CD14-positive monocyte (primary cell): ENCODE data around the gene TRIAP1. TPM values are rescaled to one million over a fixed set of nuclear protein-coding genes. Genes with fewer than 3 reads are reported as not detected.

ENCODE experiments used
- DNase-seq, 3 donors: peaks; one replicate each; pipeline ENCODE4 v3.0.0-alpha.2; 2011 to 2022
- H2AFZ ChIP-seq: 2 replicates; pipeline ENCODE4 v1.6.0; 2012; ENCODE audit warnings: mild to moderate bottlenecking, low read depth, low read length, inconsistent platforms; ENCODE audit not compliant: insufficient read depth, poor library complexity, severe bottlenecking
- H3K27ac ChIP-seq, 2 donors: 1 replicate in 1 of 2; 2 replicates in 1 of 2; pipeline ENCODE4 v1.5.1; 2012 to 2013; ENCODE audit warnings: low read length in 2 of 2, control low read depth in 1 of 2, inconsistent platforms in 1 of 2, low read depth in 1 of 2, mild to moderate bottlenecking in 1 of 2
- H3K27me3 ChIP-seq, 2 donors: one replicate each; pipeline versions ENCODE4 v1.6.0 to v1.6.1; 2011 to 2013; ENCODE audit warnings: low read length in 2 of 2; ENCODE audit not compliant: control insufficient read depth in 2 of 2, insufficient read depth in 2 of 2
- H3K36me3 ChIP-seq, 2 donors: replicated peaks in 1 of 2; 1 replicate in 1 of 2; 2 replicates in 1 of 2; pipeline versions ENCODE4 v1.5.1 to v1.6.1; 2012 to 2013; ENCODE audit warnings: low read length in 2 of 2, control low read depth in 1 of 2, inconsistent platforms in 1 of 2, mild to moderate bottlenecking in 1 of 2; ENCODE audit not compliant: insufficient read depth in 2 of 2, control insufficient read depth in 1 of 2
- H3K4me1 ChIP-seq, 2 donors: 1 replicate in 1 of 2; 2 replicates in 1 of 2; pipeline versions ENCODE4 v1.5.1 to v1.6.1; 2012 to 2013; ENCODE audit warnings: low read length in 2 of 2, control low read depth in 1 of 2, inconsistent platforms in 1 of 2, mild to moderate bottlenecking in 1 of 2, moderate library complexity in 1 of 2; ENCODE audit not compliant: insufficient read depth in 2 of 2, control insufficient read depth in 1 of 2
- H3K4me2 ChIP-seq: replicated peaks from 2 replicates; pipeline ENCODE3; 2012; ENCODE audit warnings: low read length, moderate library complexity, mild to moderate bottlenecking; ENCODE audit not compliant: poor library complexity, severe bottlenecking; ENCODE audit errors: extremely low read depth
- H3K4me3 ChIP-seq, 3 experiments: fragments of 200-600 bp in 1 of 3; sonication (generic) in 1 of 3; replicated peaks in 1 of 3; 1 replicate in 2 of 3; 2 replicates in 1 of 3; pipeline ENCODE4 v1.5.1; 2011 to 2013; ENCODE audit warnings: low read length in 3 of 3, mild to moderate bottlenecking in 3 of 3, control low read depth in 2 of 3, low read depth in 2 of 3, inconsistent platforms in 1 of 3, moderate library complexity in 1 of 3
- H3K79me2 ChIP-seq: 2 replicates; pipeline ENCODE4 v1.6.0; 2012; ENCODE audit warnings: mild to moderate bottlenecking, control low read depth, inconsistent platforms, low read length, moderate library complexity; ENCODE audit not compliant: insufficient read depth
- H3K9ac ChIP-seq: 2 replicates; pipeline ENCODE4 v1.6.0; 2017; ENCODE audit warnings: low read length, mild to moderate bottlenecking; ENCODE audit not compliant: insufficient read depth, poor library complexity, severe bottlenecking
- H3K9me3 ChIP-seq, 2 donors: replicated peaks in 1 of 2; 1 replicate in 1 of 2; 2 replicates in 1 of 2; pipeline versions ENCODE4 v1.5.1 to v1.6.1; 2012 to 2013; ENCODE audit warnings: low read length in 2 of 2, control low read depth in 1 of 2; ENCODE audit not compliant: control insufficient read depth in 1 of 2, insufficient read depth in 1 of 2
- H4K20me1 ChIP-seq: 2 replicates; pipeline ENCODE4 v1.6.0; 2012; ENCODE audit warnings: mild to moderate bottlenecking, low read length, control low read depth, moderate library complexity; ENCODE audit not compliant: insufficient read depth
- H3K27ac Mint-ChIP-seq, 7 donors: one replicate each; pipeline ENCODE4 v1.8.0; 2020; ENCODE audit warnings: mild to moderate bottlenecking in 7 of 7, mixed read lengths in 7 of 7, moderate library complexity in 6 of 7, inconsistent platforms in 2 of 7
- H3K27me3 Mint-ChIP-seq, 3 donors: one replicate each; pipeline ENCODE4 v1.8.0; 2021 to 2022; ENCODE audit warnings: low read depth in 3 of 3, mild to moderate bottlenecking in 3 of 3, mixed read lengths in 3 of 3, moderate library complexity in 3 of 3, inconsistent platforms in 1 of 3
- H3K36me3 Mint-ChIP-seq, 2 donors: one replicate each; pipeline ENCODE4 v1.8.0; 2020; ENCODE audit warnings: mixed read lengths in 2 of 2, inconsistent platforms in 1 of 2, mild to moderate bottlenecking in 1 of 2
- H3K4me1 Mint-ChIP-seq: one replicate; pipeline ENCODE4 v1.8.0; 2020; ENCODE audit warnings: mild to moderate bottlenecking, mixed read lengths
- H3K4me3 Mint-ChIP-seq, 2 donors: one replicate each; pipeline ENCODE4 v1.8.0; 2020; ENCODE audit warnings: mild to moderate bottlenecking in 2 of 2, mixed read lengths in 2 of 2, moderate library complexity in 1 of 2
- H3K9me3 Mint-ChIP-seq, 7 donors: one replicate each; pipeline ENCODE4 v1.8.0; 2020 to 2022; ENCODE audit warnings: mixed read lengths in 7 of 7, mild to moderate bottlenecking in 6 of 7, moderate library complexity in 6 of 7, inconsistent platforms in 2 of 7
- CTCF ChIP-seq: fragments of 200-600 bp; IDR thresholded peaks from one replicate; pipeline ENCODE4 v1.8.0; 2022; ENCODE audit warnings: antibody characterized with exemption, mild to moderate bottlenecking
- WGBS: methylation state at CpG from one replicate; pipeline ENCODE4 v1.1.5; 2013; ENCODE audit warnings: missing lambda C conversion rate; ENCODE audit not compliant: insufficient coverage; 5-methylcytosine and 5-hydroxymethylcytosine counted together
- intact Hi-C, 2 donors: fragments of 100-400 bp; cut with micrococcal nuclease; formaldehyde crosslinking; loops; one replicate each; pipeline versions ENCODE4 v1.15.0 to v1.15.1; 2023
- polyA plus RNA-seq, 3 donors: library from polyadenylated mRNA; depleted of rRNA in 1 of 3; unstranded in 2 of 3; stranded (reverse) in 1 of 3; fragments of 300-500 nt in 2 of 3; fragments of >200 nt in 1 of 3; fragmentation: Illumina TruSeq in 2 of 3; gene quantifications; 1 replicate in 2 of 3; 2 replicates in 1 of 3; pipeline ENCODE4 v1.2.3, GENCODE V29; 2012 to 2021

Gene TRIAP1
- polyA plus RNA-seq, 3 donors, result 11.3 to 61.9 (median 57.0) TPM

DNA sequence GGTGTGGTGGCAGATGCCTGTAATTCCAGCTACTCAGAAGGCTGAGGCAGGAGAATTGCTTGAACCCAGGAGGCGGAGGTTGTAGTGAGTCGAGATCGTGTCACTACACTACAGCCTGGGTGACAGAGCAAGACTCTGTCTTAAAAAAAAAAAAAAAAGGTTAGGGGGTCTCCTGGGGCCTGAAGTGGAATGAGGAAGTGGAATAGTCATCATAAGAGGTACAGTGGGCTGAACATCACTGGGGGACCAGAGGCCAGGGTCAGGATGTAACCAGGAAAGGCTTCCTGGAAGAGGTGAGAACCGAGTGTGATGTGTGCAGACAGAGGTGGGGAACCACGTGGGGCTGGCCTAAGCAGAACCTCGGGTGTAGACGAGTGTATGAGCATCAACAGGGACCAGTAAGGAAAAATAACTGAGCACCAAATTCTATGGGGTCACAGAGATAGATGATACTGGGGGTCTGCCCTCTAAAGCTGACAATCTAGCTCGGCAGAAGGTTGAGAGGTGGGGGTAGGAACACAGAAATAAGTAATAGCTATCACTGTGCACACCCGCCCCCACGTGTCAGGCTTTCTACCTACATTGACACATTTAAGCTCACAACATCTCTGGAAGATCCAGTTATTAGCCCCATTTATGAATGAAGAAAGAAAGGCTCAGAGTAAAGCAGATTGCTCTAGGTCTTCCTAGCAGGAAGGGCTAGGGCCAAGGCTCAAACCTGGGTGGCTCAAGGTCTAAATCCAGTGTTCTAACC, 13.2 kb downstream of the TRIAP1 start:
- Histone ChIP-seq H3K4me2 (no peak overlapping the region), H3K27me3 (peaks cover 0 to 4% of the 10 kb centered on the region in 2 donors), H4K20me1 (no peaks in the 10 kb centered on the region), H3K36me3 (no peaks in the 10 kb centered on the region), H3K9ac (no peak overlapping the region), H3K79me2 (peaks cover 7% of the 10 kb centered on the region), H3K27ac (no peak overlapping the region), H3K9me3 (peaks cover 0 to 3% of the 10 kb centered on the region in 2 donors), H2AFZ (no peak overlapping the region), H3K4me3 (no peak overlapping the region), H3K4me1 (peaks cover 6 to 7% of the 10 kb centered on the region in 2 donors)
- TF ChIP-seq CTCF, result no peak
- Mint-ChIP-seq H3K27me3 (peaks cover 5 to 32% (median 17%) of the 10 kb centered on the region in 3 donors), H3K27ac (no peak overlapping the region), H3K36me3 (no peaks in the 10 kb centered on the region), H3K4me3 (no peak overlapping the region), H3K4me1 (peaks cover 5% of the 10 kb centered on the region), H3K9me3 (peaks cover 0 to 6% (median 3%) of the 10 kb centered on the region in 7 donors)
- WGBS, result 52% methylated on average over 7 of the region's 10 CpGs
- intact Hi-C loops, result loop anchor here in 1 of 2 donors (10.0 kb wide), 1 partner anchor 118 kb away; no protein-coding TSS in a partner anchor
- no peak for DNase-seq

- no peaks in the 10 kb centered on the region for H4K20me1 ChIP-seq
- whole genome bisulfite sequencing, result 94% methylated on average over 7 of the region's 7 CpGs
- no peak overlapping the region for H3K4me3 ChIP-seq
- H3K79me2 ChIP-seq, result no peaks in the 10 kb centered on the region
- H3K27ac ChIP-seq, result no peak overlapping the region
- peaks cover 0 to 3% of the 10 kb centered on the region in 2 donors for H3K9me3 ChIP-seq
- H3K9me3 Mint-ChIP-seq, result peaks cover 0 to 6% (median 3%) of the 10 kb centered on the region in 7 donors
- H3K36me3 Mint-ChIP-seq, result no peaks in the 10 kb centered on the region
- H3K4me2 ChIP-seq, result no peak overlapping the region
- no peaks in the 10 kb centered on the region for H3K4me1 ChIP-seq
- peaks cover 0 to 4% of the 10 kb centered on the region in 2 donors for H3K27me3 ChIP-seq
- intact Hi-C loops, result no loop called here
- no peak overlapping the region for H3K27ac Mint-ChIP-seq
- no peak overlapping the region for H2AFZ ChIP-seq
- H3K4me3 Mint-ChIP-seq, result peak overlapping the region in 1 of 2 donors; percentile 36
- peaks cover 2% of the 10 kb centered on the region for H3K4me1 Mint-ChIP-seq
- H3K9ac ChIP-seq, result no peak overlapping the region
- H3K36me3 ChIP-seq, result no peaks in the 10 kb centered on the region
- peaks cover 11 to 33% (median 18%) of the 10 kb centered on the region in 3 donors for H3K27me3 Mint-ChIP-seq
- no peak for TF ChIP-seq CTCF
- no peak for DNase-seq
These were observed 16.8 kb downstream of the TRIAP1 start for GRCh38 chr12:120429368-120429767.
